GM21576 (cell line): ENCODE measurements around the gene RANBP9.
A peak's percentile ranks its signal among the peaks of the same experiment; 100 is the strongest.

ENCODE experiments used
- ATAC-seq: cut with Tn5 transposase; IDR thresholded peaks from one replicate; pipeline ENCODE4 v1.9.1; 2021; ENCODE audit warnings: mild to moderate bottlenecking, moderate library complexity; ENCODE audit not compliant: unreplicated experiment

The RANBP9 gene

GRCh38 chr6:13711324-13711732 lies 307 bp downstream of the RANBP9 start:
- ATAC-seq: peak; percentile 41

- ATAC-seq: peak; percentile 8
Measured at GRCh38 chr6:13710552-13711323, 897 bp downstream of the RANBP9 start.

- ATAC-seq: no peak
Measured at GRCh38 chr6:13709689-13710551, 1.7 kb downstream of the RANBP9 start.

- ATAC-seq: no peak
Measured at GRCh38 chr6:13708736-13709135, 2.9 kb downstream of the RANBP9 start.

- no peak for ATAC-seq
Measured at GRCh38 chr6:13703496-13703895, 8.1 kb downstream of the RANBP9 start.

- no peak for ATAC-seq
Measured at GRCh38 chr6:13702809-13703302, 8.8 kb downstream of the RANBP9 start.

GRCh38 chr6:13700232-13700631 lies 11.4 kb downstream of the RANBP9 start:
- ATAC-seq: no peak

GRCh38 chr6:13698715-13699114 lies 12.9 kb downstream of the RANBP9 start:
- ATAC-seq: no peak

- ATAC-seq: no peak
Measured at GRCh38 chr6:13697857-13698256, 13.8 kb downstream of the RANBP9 start.

- no peak for ATAC-seq
Measured at GRCh38 chr6:13696226-13696625, 15.4 kb downstream of the RANBP9 start.

- no peak for ATAC-seq
Measured at GRCh38 chr6:13695252-13695651, 16.4 kb downstream of the RANBP9 start.

GRCh38 chr6:13694562-13694961 lies 17.1 kb downstream of the RANBP9 start:
- ATAC-seq: no peak

GRCh38 chr6:13689511-13690256 lies 22.0 kb downstream of the RANBP9 start:
- no peak for ATAC-seq

GRCh38 chr6:13688692-13689196 lies 22.9 kb downstream of the RANBP9 start:
- no peak for ATAC-seq

GRCh38 chr6:13687917-13688351 lies 23.7 kb downstream of the RANBP9 start:
- no peak for ATAC-seq

GRCh38 chr6:13684855-13685254 lies 26.8 kb downstream of the RANBP9 start:
- no peak for ATAC-seq

- ATAC-seq: no peak
Measured at GRCh38 chr6:13683038-13683437, 28.6 kb downstream of the RANBP9 start.

- no peak for ATAC-seq
Measured at GRCh38 chr6:13682346-13682745, 29.3 kb downstream of the RANBP9 start.

- ATAC-seq: no peak
Measured at GRCh38 chr6:13681305-13682061, 30.2 kb downstream of the RANBP9 start.

GRCh38 chr6:13680448-13680968 lies 31.1 kb downstream of the RANBP9 start:
- no peak for ATAC-seq
